Retinal pigment epithelial cell (primary cell): ENCODE data around the gene HCFC2.

ENCODE experiments used
- DNase-seq: peaks from one replicate; pipeline ENCODE4 v3.0.0-alpha.2; 2010; ENCODE audit warnings: low read depth
- H3K4me3 ChIP-seq: 2 replicates; pipeline ENCODE4 v1.5.1; 2011; ENCODE audit warnings: mild to moderate bottlenecking, low read length, control low read depth, moderate library complexity
- TF ChIP-seq, protein P1 (sequence below): conservative IDR thresholded peaks from 2 replicates; pipeline ENCODE4 v1.5.1; 2011; ENCODE audit warnings: low read depth, low read length, control low read depth, inconsistent platforms

The HCFC2 gene

DNA sequence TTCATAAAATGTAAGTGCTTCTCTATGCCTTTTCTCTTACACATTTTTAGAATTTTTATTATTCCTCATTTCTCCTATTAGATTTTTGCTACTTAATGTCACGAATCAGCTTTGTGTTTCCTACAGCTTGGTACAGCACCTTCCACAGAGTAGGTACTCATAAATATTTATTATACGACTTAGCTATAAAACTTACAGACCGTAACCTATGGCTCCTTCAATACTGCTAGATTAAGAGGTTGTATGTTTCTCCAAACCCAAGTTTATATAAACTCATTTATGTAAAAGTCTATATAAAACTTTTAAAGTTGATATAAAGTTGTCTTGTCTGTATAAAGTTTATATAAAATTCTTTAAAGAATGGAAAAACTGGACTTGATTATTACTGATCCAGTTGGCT, 62.2 kb downstream of the HCFC2 start:
- TF ChIP-seq, protein P1, sequence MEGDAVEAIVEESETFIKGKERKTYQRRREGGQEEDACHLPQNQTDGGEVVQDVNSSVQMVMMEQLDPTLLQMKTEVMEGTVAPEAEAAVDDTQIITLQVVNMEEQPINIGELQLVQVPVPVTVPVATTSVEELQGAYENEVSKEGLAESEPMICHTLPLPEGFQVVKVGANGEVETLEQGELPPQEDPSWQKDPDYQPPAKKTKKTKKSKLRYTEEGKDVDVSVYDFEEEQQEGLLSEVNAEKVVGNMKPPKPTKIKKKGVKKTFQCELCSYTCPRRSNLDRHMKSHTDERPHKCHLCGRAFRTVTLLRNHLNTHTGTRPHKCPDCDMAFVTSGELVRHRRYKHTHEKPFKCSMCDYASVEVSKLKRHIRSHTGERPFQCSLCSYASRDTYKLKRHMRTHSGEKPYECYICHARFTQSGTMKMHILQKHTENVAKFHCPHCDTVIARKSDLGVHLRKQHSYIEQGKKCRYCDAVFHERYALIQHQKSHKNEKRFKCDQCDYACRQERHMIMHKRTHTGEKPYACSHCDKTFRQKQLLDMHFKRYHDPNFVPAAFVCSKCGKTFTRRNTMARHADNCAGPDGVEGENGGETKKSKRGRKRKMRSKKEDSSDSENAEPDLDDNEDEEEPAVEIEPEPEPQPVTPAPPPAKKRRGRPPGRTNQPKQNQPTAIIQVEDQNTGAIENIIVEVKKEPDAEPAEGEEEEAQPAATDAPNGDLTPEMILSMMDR: no peak
- no peak overlapping the region for H3K4me3 ChIP-seq
- DNase-seq: no peak

DNA sequence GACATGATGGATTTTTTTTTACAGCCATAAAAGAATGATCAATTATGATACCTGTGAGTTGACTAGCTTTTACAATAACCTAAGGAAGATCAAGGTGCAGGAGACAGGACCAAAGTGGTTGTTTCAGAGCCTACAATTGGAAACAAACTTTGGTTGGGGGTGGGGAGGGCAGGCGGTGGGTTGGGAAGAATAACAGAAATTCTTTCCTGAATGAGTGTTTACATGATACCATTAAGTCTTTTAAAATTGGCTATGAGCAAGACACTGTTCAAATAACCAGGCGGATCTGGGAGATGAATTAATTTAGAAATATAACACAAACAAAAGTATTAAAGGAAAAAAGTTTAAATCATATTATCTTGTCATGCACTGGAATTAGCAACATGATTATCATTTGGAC, 66.4 kb downstream of the HCFC2 start:
- H3K4me3 ChIP-seq: no peak overlapping the region
- TF ChIP-seq, protein P1: no peak
- no peak for DNase-seq

DNA sequence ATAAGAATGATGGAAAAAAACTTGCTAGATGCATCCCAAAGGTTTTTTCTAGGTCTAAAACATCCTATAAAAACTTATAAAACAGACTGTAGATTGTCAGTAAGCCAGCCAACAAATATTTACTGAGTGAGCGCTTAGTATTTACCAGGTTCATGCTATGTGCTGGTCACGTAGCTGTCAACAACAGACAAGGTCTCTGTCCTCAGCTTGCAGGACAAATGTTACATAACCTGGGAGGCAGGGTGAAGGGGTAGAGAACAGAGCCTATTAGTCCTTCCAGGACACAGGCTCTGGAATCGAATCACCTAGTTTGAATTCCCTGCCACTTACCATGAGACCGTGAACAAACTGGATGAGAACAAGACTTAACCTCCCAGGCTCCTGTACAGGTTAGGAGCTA, 67.3 kb downstream of the HCFC2 start:
- DNase-seq: no peak
- TF ChIP-seq, protein P1: no peak
- H3K4me3 ChIP-seq: no peak overlapping the region

DNA sequence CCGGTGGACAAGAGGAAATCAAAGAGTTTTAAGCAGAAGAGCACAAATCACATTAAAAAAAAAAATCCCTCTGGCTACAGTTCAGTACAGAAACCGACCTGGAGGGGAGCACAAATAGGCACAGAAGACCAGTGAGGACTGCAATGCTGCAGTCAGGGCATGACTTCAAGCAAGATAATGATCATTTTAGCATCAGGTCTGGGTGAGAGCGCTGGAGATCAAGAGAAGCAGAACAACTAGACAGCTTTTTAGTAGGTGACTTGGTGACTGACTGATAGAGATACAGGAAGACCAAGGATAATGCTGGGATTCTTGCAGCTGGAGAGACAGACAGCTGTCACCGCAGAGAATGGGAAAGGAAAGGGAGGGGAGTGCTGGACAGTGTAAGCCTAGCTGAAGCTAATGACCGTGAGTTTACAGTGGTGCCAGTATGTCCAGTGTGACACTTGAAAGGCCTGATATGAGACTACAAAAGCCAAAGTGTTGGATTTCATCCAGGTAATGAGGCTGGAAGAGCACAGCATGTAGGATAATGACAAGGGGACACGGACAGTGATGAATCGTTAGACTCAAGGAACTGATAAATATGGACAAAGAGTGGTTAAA, 68.1 kb downstream of the HCFC2 start:
- TF ChIP-seq, protein P1: no peak
- DNase-seq: no peak
- H3K4me3 ChIP-seq: no peak overlapping the region

DNA sequence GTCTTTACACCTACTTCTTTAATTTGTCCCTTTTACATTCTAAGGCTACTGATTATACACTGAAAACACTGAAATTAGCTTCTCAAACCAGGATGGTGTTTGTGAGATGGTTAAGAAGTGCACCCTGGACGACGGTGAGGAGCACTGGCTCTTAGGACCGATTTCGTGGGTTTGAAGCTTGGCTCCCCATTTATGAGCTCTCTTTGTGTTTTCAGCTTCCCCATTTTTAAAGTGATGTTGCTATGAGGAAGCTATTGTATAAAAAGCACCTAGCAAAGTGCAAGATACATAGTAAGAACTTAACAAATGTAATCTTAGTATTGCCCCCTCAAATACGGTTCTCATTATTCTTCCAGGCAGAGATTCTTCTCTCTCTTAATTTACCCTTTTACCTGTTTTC, 69.0 kb downstream of the HCFC2 start:
- no peak overlapping the region for H3K4me3 ChIP-seq
- DNase-seq: no peak
- TF ChIP-seq, protein P1: no peak

DNA sequence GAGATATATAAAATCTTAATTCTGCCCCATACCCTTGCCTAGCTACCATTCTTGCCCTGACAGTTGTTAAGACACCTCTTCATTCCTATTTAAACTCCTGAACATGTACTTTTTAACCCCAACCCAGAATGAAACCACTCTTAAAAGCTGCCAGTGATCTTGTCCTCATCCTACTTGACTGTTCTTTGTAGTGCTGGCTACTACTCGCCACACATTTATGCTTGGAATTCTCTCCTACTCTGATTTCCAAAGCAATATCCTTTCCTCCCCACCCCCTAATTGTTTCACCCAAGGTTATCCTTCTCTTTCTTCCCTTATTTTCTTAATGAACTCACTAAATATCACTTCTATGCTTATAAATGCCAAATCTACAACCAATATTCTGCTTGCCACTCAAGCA, 69.5 kb downstream of the HCFC2 start:
- H3K4me3 ChIP-seq: no peak overlapping the region
- no peak for DNase-seq
- TF ChIP-seq, protein P1: no peak

DNA sequence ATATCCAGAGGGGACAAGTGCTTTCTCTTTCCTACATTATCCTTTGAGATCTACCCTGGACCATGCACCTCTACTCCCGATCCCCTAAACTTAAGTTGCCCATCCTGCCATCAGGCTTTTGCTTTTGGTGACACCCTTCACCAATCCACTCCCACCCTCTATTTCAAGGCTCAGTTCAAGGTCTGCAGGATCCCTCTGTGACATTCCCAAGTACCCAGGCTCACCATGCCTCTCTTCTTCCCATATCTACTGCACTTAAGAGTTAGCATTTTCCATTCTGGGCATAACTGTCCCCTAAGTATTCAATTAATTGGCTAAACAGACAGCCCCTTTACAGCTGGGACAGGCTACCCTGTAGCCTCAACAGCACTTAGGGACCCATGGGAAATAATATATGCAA, 70.6 kb downstream of the HCFC2 start:
- TF ChIP-seq, protein P1: no peak

More for the DNA sequence above, 70.6 kb downstream of the HCFC2 start:
- no peak overlapping the region for H3K4me3 ChIP-seq
- no peak for DNase-seq
